ENCODE data around the gene CD209.
"Not testable (repeated sequence)": the region's sequence is repeated elsewhere in the genome, so short reads cannot be mapped to it uniquely, and the experiment has no call there.

The CD209 gene

GRCh38 chr19:7746903-7747884, at the start of gene CD209:
TSS of gene CD209 (minus strand) at chr19:7747534. CDS start at chr19:7747511, 23 bp downstream.
- no peak for DNase-seq

- no peak for DNase-seq
Observed at GRCh38 chr19:7795555-7796161, 48.3 kb upstream of the CD209 start.

GRCh38 chr19:7793493-7793892, 46.2 kb upstream of the CD209 start:
- no peak for DNase-seq

GRCh38 chr19:7792701-7793100, 45.4 kb upstream of the CD209 start:
- DNase-seq: not testable (repeated sequence)

DNA sequence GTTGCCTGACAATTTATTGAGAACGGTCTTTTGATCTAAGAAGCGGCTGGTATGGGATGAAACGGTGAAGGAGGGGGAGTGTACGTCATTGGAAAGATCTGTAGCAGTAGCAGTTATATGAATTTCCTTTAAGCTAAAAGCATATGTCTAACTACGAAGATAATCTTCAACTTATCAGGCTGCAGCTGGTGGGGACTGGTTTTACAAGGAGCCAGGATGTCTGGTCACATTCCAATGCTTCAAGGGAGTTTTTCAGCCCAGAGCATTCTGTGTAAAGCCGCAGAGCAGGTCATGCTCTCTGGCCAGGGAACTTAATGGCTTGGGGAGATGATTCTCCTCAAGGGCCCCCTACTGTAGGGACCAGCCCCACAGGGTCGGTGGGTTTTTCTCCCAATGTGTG, 44.9 kb upstream of the CD209 start:
- DNase-seq: no peak

GRCh38 chr19:7790416-7790815, 43.1 kb upstream of the CD209 start:
- DNase-seq: no peak

- DNase-seq: peak in 1 of 56 donors; percentile 19
Observed at GRCh38 chr19:7789447-7789846, 42.1 kb upstream of the CD209 start.

- peak in 1 of 56 donors; percentile 50 for DNase-seq
Observed at GRCh38 chr19:7788933-7789323, 41.6 kb upstream of the CD209 start.

- DNase-seq: peak in 1 of 56 donors; percentile 50
Observed at GRCh38 chr19:7788178-7788932, 41.0 kb upstream of the CD209 start.

GRCh38 chr19:7787602-7788177, 40.4 kb upstream of the CD209 start:
- DNase-seq: no peak

DNA sequence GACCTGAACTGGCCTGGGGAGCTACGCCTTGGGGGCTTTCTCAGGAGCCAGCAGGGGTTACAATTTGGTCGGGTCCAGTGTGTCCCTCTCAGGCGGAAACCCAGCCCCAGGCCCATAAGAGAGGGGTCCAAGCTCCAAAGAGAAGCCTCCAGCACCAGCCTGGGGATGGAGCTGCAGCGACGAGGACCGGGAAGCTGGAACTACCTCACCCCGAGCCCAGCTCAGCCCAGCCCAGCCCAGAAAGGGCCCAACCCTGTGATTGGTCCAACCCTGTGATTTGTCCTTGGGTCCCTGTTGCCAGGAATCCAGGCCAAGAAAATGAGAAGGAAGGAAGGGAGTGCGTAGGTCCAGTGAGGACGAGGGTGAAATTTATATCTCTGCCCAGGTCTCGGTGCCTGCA, 39.8 kb upstream of the CD209 start:
- DNase-seq: no peak

DNA sequence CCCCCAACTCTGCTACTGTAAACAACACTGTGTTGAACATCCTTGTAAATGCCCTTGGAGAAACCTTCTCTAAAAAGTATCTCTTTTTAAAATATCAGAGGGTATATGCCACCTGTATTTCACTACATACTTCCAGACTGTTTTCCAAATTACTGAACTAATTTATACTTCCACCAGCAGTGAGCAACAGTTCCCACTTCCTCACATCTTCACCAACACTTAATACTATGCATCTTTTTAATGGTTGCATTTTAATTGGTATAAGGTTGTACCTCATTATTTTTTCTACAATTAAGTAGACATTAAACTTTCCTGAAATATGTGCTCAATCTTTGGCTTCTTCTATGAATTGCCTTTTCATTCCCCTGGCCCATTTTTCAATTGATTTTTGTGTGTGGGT, 37.5 kb upstream of the CD209 start:
- no peak for DNase-seq

DNA sequence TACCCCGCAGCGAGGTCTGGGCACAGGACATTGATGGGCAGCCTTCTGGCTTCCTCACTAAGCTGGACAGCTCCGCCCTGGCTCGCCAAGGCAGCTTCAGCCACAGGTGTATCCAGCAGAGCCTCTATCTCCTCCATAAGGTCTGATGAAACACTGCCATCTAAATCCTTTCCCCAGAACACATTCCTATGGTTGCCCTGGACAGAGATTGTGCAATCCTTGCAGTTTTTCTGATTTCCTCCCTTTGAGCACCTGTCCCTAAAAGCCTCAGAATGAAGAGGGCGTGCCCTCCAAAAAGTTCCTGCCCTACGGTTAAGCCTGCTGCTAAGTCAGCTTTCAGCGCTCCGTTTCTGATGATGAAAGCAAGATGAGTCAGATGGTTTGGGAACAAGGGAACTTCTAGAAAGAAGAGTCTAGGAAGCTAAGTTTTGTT, 36.7 kb upstream of the CD209 start:
- DNase-seq: no peak

- DNase-seq: no peak
Observed at GRCh38 chr19:7781157-7781556, 33.8 kb upstream of the CD209 start.

GRCh38 chr19:7779631-7780486, 32.5 kb upstream of the CD209 start:
- DNase-seq: no peak

DNA sequence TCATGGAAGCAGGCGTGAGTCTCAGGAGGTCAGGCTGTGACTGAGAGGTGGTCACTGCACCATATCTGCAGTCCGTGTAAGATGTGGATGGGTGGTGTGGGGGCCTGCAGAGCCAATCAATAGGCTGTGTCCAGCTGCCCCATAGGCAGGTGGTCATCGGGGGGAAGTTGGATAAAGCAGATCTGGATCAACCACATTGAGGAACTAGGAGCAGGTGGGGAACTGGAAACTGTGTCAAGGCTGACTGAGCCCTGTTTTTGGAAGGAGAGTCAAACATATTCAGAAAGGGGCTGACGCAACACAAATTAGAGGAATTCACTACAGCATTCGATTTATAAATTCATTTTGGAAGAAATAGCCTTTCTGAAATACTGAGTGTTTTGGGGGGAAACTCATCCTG, 30.7 kb upstream of the CD209 start:
- no peak for DNase-seq

DNA sequence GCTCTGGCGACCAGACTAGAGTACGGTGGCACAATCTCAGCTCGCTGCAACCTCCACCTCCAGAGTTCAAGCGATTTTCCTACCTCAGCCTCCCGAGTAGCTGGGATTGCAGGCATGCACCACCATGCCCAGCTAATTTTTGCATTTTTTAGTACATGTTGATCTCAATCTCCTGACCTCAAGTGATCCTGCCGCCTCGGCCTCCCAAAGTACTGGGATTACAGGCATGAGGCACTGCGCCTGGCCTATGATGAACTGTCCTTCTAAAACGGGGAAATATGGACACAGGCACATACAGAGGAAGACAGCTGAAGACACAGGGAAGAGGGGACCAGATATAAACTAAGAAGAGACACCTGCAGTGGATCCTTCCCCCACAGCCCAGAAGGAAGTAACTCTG, 28.4 kb upstream of the CD209 start:
- DNase-seq: no peak

DNA sequence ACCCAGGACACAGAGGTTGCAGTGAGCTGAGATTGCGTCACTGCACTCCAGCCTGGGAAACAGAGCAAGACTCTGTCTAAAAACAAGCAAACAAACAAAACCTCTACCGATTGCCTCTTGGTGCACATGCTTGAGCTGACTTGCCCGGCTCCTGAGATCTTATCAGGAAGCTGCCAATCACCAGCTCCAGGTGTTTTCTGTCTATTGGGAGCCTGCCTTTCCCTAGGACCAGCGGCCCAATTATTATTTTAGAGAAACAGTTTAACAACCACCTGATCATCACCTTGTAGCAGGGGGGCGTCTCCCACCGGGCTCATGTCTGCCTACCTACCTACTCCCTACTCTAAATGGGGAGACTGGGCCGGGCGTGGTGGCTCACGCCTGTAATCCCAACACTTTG, 26.5 kb upstream of the CD209 start:
- DNase-seq: no peak

DNA sequence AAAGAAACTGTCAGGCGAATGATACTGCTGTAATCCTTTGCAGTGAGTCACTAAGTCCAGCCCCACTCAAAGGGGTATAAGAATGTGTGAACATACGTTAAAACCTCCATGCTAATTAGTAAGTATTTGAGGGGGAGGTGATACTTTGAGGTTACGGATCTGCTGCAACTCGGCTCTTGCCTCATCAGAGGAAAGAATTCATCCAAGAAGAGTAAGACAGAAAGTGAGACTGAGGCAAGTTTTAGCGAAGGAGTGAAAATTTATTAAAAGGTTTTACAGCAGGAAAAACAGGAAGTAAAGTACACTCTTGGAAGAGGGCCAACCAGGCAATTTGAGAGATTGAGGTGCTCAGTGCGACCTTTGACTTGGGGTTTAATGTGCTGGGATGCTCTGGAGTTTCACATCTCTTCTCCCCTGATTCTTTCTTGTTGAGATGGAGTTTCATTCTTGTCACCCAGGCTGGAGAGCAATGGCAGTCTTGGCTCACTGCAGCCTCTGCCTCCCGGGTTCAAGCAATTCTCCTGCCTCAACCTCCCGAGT, 25.5 kb upstream of the CD209 start:
- no peak for DNase-seq

DNA sequence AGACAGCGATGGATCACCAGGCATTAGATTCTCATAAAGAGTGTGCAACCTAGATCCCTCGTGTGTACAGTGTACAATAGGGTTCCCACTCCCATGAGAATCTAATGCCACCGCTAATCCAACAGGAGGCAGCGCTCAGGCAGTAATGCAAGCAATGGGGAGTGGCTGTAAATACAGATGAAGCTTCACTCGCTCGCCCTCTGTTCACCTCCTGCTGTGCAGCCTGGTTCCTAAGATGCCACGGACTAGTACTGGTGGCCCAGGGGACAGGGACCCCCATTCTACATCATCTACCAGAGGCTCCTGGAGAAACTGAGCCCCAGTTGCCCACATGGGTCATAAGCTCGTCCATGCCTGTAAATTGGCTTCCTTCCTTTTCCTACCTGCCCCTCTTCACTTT, 23.7 kb upstream of the CD209 start:
- DNase-seq: no peak
